H1 (cell line): Measurements from ENCODE around the gene DNAJC6. TPM values are rescaled to one million over a fixed set of nuclear protein-coding genes. Genes with fewer than 3 reads are reported as not detected.

Experiments used
- ASH2L ChIP-seq: fragments of 200-600, 300-600 bp; sonication (generic); IDR thresholded peaks from one replicate; pipeline ENCODE4 v1.7.1; 2017; ENCODE audit warnings: low read length
- ZNF274 ChIP-seq: IDR thresholded peaks from 2 replicates; pipeline ENCODE4 v1.7.0; 2012; ENCODE audit warnings: low read length, borderline replicate concordance; ENCODE audit errors: extremely low read depth
- polyA plus RNA-seq, 7 experiments: library from polyadenylated mRNA; depleted of rRNA in 3 of 7; stranded (reverse) in 5 of 7; unstranded in 2 of 7; fragments of >200 nt in 5 of 7; fragments of 200-250 nt in 2 of 7; gene quantifications; 1 replicate in 5 of 7; 2 replicates in 1 of 7; 4 replicates in 1 of 7; pipeline versions ENCODE4 v1.2.1 to v1.2.3, GENCODE V29; 2011 to 2013; ENCODE audit warnings: missing spikeins in 2 of 7, mixed read lengths in 2 of 7
- total RNA-seq: library from RNA; stranded (reverse); fragmentation: NEBNext Ultra II Directional; extraction: Animal tissue kit (Norgen Biotek cat#: 25700); gene quantifications from 2 replicates; pipeline ENCODE4 v1.2.1, GENCODE V29; 2021

Gene DNAJC6
- total and polyA plus RNA-seq, 2 of the 8 experiments (the other 6 are each of a cell fraction or from before 2014, with no cell fraction given): 1.6 to 3.0 TPM

GRCh38 chr1:65363484-65363883 is 54.1 kb downstream of the DNAJC6 start (continued):
- TF ChIP-seq ZNF274 (no peak), ASH2L (no peak)
